Inflammatory macrophage treated with lipopolysaccharide for 1 hour (primary cell): ENCODE data around the gene DEFB110.

Source experiments
- DNase-seq, 2 donors: peaks; one replicate each; pipeline ENCODE4 v3.0.0-alpha.2; 2020 to 2022

Gene DEFB110

DNA sequence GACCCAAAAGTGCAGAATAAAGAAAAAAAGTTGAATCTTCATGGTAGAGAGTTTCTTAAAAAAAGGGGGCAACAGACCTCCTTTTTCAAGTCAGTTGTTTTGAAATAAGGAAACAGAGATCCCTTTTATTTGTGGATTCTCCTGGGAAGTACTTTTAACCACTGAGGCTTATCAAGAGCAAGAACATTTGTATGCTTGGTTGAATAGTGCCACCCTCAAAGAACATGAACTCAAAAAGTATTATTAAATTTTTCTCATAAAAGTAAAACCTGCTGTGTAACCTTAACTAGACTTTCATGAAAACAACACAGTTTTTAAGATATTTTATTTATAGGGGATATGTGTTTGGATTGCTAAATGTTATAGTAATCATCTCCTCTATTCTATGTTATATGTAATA lies at the start of gene DEFB110:
Gene DEFB110 (minus strand): TSS at position 101 of the 400 bp plus-strand sequence. CDS start 59 bp downstream, at position 42.
- DNase-seq, result no peak

DNA sequence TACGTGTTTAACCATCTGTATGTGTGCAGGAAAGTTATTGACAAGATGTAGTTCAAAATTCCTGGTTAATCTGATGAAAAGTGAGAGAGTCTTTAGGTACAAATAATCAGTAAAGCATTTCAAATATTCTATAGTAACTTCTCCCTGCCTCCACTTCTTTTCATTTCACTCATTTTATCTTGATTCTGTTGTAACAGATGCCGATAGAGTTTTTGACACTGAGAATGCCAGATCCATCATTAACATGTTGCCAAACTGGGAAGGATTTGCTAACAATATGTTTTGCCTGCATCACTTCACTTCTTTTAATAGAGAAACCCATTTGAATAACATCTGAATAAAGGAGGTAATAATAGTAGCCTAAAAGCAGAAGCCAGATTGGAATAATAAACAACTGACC lies 48.3 kb upstream of the DEFB110 start:
- no peak for DNase-seq

DNA sequence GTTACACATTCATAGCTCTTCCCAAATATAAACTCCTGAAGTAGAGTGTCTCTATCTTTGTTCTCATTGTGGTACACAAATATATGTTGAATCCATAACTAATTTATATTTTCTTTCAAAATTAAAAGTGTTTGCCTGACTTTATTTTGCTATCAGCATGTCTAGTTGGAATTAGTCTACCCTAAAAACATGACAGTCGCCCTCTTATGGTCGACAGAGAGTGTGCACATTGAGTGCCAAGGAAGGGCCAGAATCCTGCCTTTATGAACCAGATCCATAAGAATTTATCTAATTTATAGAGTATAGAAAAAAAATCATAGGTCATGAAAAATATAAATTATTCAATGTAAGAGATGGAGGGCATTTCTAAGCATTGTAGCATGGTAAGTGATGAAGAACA lies 40.3 kb upstream of the DEFB110 start:
- DNase-seq, result no peak

DNA sequence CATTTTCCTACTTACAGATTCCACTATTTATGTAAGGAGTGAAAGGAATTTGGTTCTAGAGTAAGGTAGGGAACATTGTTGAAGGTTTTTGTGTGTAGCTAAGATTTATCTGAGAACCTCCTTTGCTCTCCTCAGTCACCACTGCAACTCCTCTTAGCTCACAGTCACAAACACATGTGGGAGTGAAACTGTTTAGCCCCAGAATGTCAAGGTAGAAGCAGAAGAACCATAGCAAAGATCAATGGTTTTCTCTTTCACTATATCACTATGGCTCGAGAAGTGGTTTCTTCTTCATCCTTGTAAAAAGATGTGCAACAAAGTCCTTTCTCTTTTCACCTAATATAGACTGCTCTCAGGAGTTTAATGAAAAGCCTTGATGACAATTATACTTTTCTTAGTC lies 34.4 kb upstream of the DEFB110 start:
- no peak for DNase-seq

DNA sequence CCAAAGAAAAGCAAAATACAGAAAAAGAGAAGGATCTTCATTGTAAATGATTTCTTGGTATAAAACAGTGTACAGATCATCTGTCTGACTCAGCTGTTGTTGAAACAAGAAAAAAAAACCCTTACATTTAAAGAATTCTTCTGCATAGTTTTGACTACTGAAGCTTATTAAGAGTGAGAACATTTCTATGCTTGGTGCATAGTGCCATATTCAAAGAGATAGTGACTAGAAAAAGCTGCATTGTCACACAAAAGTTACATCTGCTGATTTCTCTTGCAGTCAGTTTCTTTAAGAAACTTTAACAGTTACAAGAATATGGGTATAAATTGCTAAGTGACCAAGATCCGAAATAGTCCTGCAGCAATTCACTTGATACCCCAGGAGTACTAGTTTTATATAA lies 28.0 kb upstream of the DEFB110 start, which contains the start of gene DEFB112:
Gene DEFB112 (minus strand): TSS at position 101 of the 400 bp plus-strand sequence. CDS start 60 bp downstream, at position 41.
- DNase-seq, result no peak

DNA sequence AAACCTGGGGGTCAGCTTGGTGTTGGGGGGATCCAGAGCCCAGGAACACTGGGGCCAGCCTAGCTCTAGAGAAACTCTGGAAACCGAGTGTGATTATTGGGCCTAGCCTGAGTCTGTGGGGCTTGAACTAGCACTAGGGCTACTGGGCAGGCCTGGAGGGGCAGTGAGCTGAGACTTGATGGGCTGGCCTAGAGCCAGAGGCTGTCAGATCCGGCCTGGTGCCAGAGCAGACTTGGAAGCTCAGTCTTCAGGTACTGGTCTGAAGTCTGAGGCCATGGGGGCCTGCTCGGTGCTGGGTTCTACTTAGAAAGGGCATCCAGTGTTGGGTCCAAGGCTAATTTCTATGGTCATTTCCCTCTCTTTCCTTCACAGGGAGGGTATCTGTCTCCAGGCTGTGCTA lies 25.2 kb upstream of the DEFB110 start:
- DNase-seq, result no peak

DNA sequence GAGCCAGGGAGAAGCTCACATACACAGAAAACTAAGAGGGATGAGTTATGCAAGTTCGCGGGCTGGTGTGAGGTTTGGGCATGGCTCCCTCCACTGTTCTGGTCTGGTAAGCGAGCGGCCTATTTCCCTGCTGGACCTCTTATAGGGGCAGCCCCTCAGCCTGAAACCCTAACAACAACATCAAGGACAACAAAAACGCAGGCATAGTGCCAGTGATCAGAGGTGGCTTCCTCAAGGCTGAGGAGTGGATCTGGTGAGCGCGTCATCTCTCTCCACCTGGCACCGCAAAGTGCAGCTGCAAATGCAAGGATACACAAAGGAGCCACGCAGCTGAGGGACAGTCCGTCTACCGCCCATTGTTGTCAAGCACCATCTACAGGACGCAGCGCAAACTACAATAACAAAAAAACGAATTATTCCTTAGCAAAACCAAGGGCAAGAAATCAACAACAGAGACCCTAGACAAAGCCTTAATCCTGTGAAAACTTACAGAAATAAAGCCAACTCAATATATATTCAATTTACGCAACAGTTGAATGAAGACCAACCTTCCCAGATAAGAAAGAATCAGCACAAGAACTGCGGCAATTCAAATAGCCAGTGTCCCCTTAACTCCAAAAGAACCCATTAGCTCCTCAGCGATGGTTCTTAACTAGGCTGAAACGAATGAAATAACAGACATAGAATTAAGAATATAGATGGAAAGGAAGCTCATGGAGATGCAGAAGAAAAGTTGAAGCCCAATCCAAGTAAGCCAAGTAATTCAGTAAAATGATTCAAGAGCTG lies 9.2 kb upstream of the DEFB110 start:
- no peak for DNase-seq

DNA sequence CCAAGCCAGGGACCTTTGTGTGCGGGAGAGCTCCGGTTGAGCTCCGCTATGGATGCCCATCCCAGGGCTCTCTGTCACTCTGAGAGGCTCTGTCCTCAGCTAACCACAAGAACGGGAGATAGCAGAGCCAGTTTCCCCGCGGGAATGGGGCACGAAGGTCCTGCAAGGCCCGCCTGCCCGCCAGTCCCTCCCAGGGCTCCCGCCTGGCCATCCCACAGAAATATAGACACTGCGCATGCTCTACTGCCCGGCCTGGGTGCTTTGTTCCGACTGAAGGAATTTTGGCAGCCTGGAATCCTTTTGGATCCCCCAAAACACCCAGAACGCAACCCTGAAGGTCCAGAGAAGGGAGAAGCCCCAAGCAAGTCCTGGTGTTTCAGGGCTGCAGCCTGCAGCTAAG lies 8.6 kb upstream of the DEFB110 start:
- DNase-seq, result no peak

DNA sequence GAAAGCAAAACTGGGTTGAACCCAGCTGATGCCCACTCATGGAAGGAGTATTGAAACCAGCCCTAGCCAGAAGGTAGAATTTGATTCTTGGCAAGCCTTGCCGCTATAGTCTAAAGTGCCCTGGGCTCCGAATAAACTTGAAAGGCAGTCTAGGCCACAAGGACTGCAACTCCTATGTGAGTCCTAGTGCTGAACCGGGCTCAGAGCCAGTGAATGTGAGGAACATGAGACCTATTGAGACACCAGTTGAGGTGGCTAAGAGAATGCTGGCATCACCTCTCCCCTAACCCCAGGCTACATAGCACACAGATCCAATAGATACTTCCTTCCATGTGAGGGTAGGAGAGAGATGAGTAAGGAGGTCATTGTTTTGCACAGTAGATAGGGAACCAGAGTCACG lies 3.5 kb upstream of the DEFB110 start:
- no peak for DNase-seq

DNA sequence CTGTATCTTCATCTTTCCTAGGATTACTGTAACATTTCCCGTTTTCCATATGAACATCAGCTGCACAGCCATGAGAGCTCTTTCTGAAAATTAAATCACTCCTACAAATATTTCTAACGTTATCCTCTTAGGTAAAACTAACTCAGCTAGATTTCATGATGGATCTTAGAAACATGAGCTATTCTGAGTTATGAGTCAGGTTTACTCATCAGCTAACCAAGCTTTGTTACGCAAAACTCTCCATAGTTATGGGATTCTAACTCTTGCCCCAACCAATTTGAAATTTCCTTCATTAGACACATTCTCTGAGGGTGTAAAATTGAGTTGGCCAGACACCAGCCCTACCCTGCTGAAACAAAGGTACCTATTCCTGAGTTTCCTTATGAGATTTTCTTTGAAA lies 14.0 kb downstream of the DEFB110 start:
- DNase-seq, result no peak

DNA sequence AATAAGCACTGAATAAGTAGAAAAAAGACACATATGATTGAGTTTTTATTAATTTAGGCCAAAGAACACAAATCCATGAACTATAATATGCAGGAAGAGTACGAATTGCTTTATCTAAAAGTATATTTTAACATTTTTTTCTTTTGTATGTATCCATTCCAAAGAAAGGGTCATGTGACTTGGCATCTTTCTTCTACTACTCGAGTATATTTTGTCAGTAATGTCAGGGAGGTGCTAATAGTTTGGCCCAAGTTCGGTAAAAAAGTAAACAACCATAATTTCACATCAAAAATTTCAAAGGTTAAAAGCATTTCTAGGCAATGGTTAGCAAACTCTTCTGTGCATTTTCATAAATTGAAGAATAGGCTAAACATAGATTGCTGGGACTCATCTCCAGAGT lies 18.7 kb downstream of the DEFB110 start:
- DNase-seq, result no peak

DNA sequence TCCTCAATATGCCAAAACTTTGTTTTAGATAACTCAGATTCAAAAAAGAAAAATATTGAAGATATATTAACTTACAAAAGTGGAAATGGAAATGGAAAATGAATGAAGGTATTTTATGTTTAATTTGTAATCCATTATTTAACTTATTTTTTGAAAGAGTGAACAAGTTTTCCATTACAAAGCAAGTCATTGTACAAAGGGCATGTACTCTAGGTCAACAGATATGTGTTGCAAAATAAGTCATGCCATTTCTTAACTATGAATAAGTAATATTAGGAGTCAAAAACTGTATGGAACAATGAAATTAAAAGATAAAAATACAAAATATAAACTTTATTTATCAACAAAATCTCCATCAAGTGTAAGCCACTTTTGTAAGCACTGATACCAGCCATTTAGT lies 26.5 kb downstream of the DEFB110 start:
- DNase-seq, result no peak

DNA sequence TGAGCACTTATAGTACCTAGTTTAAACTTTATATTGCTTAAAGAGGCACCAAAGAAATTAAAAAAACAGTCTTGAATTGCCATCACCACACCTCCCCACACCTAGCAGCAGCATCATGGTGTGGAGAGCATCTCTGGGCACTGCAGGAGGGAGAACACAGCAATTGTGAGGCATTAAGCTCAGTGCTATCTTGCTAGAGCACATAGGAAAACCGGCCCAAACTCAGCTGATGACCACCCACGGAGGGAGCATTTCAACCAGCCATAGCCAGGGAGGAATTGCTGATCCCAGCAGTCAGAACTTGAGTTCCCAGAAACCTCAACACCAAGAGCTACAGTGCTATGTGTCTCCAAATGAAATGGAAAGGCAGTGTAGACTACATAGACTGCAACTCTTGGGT lies 32.9 kb downstream of the DEFB110 start:
- no peak for DNase-seq

DNA sequence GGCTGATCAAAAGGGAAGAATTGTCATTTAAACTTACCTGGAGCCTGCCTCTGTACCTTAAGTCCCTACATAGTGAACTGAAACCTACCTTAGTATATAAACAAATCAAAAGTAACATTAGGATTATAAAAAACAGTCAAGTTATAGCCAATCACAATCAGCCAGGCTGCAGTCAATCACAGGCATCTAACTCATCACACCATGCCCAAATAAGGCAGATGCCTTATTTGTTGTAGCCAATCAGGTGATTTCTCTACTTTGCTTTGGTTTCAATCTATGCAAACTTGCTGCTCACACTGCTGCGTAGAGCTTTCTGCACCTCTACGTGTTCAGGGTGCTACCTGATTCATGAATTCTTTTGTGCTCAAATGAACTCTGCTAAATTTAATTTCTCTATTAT lies 34.0 kb downstream of the DEFB110 start:
- no peak for DNase-seq

DNA sequence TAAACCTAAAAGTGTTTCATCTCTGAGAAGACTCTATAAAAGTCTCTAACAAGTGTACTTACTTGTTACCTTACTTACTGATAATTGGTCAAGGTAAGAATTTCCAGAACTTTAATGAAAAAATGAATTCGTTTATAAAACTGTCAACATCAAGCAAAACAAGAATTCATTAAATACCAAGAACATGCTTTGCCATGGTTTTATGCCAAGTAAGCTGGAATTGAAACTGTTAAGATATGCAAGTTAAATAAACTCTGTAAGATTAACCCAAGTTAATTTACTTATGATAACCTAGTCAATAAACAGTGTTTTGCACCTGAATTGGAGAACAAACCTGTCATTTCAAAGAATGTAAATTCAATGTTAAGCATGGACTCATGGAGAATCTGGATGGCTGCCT lies 35.2 kb downstream of the DEFB110 start:
- no peak for DNase-seq

DNA sequence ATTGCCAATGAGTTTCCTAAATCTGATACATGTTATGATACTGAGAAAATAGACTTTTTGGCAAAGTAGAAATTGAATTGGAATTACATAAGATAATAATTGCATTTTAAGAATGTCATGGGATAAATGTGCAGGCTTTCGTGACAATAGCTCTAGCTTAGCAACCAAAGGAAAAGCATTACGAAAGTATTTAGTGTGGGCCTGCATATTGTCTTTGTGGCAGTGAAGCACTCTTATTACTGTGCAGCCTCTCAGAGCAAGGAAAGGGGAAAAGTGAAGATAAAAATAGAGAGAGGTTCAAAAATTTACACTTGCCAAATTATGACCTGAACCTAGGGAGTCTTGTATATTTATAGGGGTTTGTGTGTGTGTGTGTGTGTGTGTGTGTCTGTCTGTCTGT lies 39.7 kb downstream of the DEFB110 start:
- DNase-seq, result no peak

DNA sequence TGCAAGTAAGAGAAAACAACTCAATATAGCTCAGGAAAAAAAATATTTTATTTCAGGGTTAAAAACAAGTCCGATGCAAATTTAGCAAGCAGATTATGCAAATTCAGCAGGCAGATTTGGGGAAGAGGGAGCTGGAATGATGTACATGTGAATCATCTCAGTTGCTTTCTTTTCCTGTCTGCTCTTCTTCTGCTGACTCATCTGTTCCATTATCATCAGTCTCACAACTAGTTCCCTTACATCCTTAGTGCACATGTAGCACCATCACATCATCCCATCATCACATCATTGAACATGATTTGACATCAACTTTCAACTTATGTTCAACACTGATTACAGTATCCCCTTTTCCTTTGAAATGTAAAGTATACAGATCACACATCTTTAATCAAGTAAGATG lies 40.9 kb downstream of the DEFB110 start:
- DNase-seq, result no peak

DNA sequence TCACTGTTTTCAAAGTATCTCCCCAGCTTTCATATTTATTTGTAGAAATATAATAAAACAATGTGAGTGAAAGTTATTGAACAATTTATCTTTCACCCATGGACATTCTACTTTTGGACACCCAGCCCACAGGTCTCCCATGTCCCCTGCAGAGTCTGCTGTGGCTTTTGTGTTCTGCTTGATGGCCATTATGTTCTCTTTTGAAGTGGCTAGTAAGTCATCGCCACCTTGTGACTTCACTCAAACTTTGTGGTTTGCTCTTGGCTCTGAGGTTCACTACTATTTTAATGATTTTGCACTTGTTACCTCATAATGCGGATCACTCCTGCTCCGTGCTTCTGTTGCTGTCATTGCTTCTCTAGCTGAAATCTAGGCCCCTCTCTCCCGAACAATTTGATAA lies 42.2 kb downstream of the DEFB110 start:
- DNase-seq, result no peak

DNA sequence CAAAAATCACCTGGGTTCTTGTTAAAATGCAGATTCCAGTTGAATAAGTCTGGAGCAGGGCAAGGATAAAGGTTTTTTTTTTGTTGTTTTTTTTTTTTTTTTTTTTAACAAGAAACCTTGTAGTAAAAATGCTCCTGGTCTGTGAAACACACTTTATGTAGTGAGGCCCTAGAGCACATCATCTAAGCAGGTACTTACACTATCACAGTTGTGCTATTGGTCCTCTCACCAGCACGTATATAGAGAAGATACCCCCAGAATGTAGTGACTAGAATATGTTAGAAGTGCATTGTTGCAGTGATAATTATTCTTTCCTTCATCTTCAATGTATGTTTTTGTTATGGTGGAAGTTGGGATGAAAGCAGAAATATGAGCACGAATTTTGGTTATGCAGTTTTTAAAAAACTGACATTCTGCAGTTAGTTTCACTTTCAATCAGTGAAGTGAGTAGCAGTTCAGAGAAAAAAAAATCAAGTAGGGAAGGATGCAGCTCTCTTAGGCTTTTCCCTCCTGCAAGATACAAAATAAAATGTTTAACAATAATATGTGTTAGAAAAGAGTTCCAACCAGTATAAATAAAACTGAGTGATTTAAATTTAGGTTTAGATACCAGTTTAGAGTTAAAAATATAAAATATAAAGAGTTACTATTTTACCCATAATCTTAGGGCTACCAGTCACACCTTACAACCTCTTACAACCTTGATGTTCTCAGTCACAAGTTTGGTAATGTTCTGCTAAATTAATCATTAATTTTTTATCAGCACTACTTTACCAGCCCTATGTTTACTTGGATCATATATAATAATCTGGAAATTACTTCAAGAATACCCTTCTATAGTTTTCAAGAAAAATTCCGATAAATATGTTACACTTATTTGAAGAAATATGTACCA lies 43.2 kb downstream of the DEFB110 start:
- DNase-seq, result no peak

DNA sequence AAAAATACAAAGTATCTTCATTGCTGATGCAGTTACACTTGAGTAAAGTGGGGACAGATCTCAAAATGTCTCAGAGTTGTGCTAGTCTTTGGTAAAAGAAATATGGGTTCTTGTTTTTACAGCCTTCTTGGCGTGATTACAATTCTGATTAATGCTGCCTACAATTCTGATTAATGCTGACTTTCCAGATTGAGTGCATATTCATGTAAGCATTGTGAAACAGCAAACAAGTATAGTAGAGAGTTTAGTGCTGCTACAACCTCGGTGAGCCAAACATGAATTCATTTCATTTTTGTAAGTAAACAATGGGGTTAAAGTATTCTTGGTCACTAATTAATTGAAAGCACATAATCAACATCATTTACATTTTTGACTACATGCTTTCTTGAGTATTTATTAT lies 52.2 kb downstream of the DEFB110 start, which contains the start of gene DEFB113:
Gene DEFB113 (minus strand): TSS at position 21 of the 400 bp plus-strand sequence. CDS start 0 bp downstream, at position 21.
- DNase-seq, result no peak
